K562 (cell line): Measurements from ENCODE around the gene CHN2. TPM values are rescaled to one million over a fixed set of nuclear protein-coding genes. Genes with fewer than 3 reads are reported as not detected.

Source experiments
- CBX5 ChIP-seq: IDR thresholded peaks from 2 replicates; pipeline ENCODE4 v1.6.1; 2014; ENCODE audit warnings: low read depth, borderline replicate concordance
- EGR1 ChIP-seq: fragments of 450-650 bp; conservative IDR thresholded peaks from 2 replicates; pipeline ENCODE4 v1.6.1; 2017; ENCODE audit warnings: mild to moderate bottlenecking
- ETS2 ChIP-seq: IDR thresholded peaks from 2 replicates; pipeline ENCODE4 v1.6.1; 2016; ENCODE audit warnings: borderline replicate concordance, missing genetic modification characterization, mild to moderate bottlenecking, moderate library complexity, missing compliant biosample characterization; ENCODE audit not compliant: poor library complexity, severe bottlenecking
- HNRNPLL ChIP-seq: fragments of 200-400 bp; formaldehyde crosslinking; IDR thresholded peaks from 2 replicates; pipeline ENCODE4 v1.6.1; 2017; ENCODE audit warnings: low read length, low read depth, mild to moderate bottlenecking; ENCODE audit not compliant: poor library complexity, severe bottlenecking
- MYNN ChIP-seq, 2 experiments: sonication (generic); formaldehyde crosslinking in 1 of 2; IDR thresholded peaks; 2 replicates each; pipeline versions ENCODE4 v1.5.0 to v1.6.1; 2016 to 2020; ENCODE audit warnings: antibody characterized with exemption in 1 of 2, missing genetic modification reagents in 1 of 2
- PRMT5 ChIP-seq: sonication (generic); formaldehyde crosslinking; IDR thresholded peaks from 2 replicates; pipeline ENCODE4 v1.5.0; 2020; ENCODE audit warnings: missing genetic modification reagents
- PYGO2 ChIP-seq: fragments of 450-650 bp; IDR thresholded peaks from 2 replicates; pipeline ENCODE4 v1.6.1; 2016; ENCODE audit warnings: mild to moderate bottlenecking, missing genetic modification characterization, moderate library complexity, missing compliant biosample characterization
- RERE ChIP-seq: sonication (generic); formaldehyde crosslinking; IDR thresholded peaks from 2 replicates; pipeline ENCODE4 v1.8.0; 2023; ENCODE audit warnings: missing genetic modification reagents, mild to moderate bottlenecking, borderline replicate concordance
- SMC3 ChIP-seq: conservative IDR thresholded peaks from 2 replicates; pipeline ENCODE4 v1.6.1; 2011; ENCODE audit warnings: low read depth, low read length, improper control_type of control experiment; ENCODE audit not compliant: insufficient read depth
- STAG1 ChIP-seq: sonication (generic); formaldehyde crosslinking; IDR thresholded peaks from 2 replicates; pipeline ENCODE4 v1.5.0; 2020; ENCODE audit warnings: missing genetic modification reagents, borderline replicate concordance
- USF1 ChIP-seq: sonication (generic); formaldehyde crosslinking; IDR thresholded peaks from 2 replicates; pipeline ENCODE4 v1.9.0; 2022; ENCODE audit warnings: mild to moderate bottlenecking, missing genetic modification reagents
- YY1 ChIP-seq, 3 experiments: IDR thresholded peaks; 2 replicates each; pipeline ENCODE4 v1.6.1; 2011; ENCODE audit warnings: low read length in 2 of 3, mild to moderate bottlenecking in 2 of 3, moderate library complexity in 2 of 3, borderline replicate concordance in 1 of 3, control low read depth in 1 of 3, low read depth in 1 of 3; ENCODE audit not compliant: insufficient read depth in 3 of 3, insufficient replicate concordance in 2 of 3, control insufficient read depth in 1 of 3, insufficient read length in 1 of 3; ENCODE audit errors: extremely low read depth in 1 of 3
- ZBTB12 ChIP-seq: fragments of 250-450 bp; sonication (Bioruptor Pico); IDR thresholded peaks from 2 replicates; pipeline ENCODE4 v1.4.0; 2020
- ZBTB49 ChIP-seq: sonication (generic); formaldehyde crosslinking; IDR thresholded peaks from 2 replicates; pipeline ENCODE4 v1.8.0; 2022; ENCODE audit warnings: missing genetic modification reagents, mild to moderate bottlenecking, borderline replicate concordance
- ZNF347 ChIP-seq: fragments of 450-650 bp; formaldehyde crosslinking; IDR thresholded peaks from 2 replicates; pipeline ENCODE4 v1.4.0; 2020; ENCODE audit warnings: low read depth, mild to moderate bottlenecking, moderate library complexity
- ZNF431 ChIP-seq: sonication (generic); formaldehyde crosslinking; IDR thresholded peaks from 2 replicates; pipeline ENCODE4 v1.8.0; 2022; ENCODE audit warnings: mild to moderate bottlenecking, missing genetic modification reagents
- ZNF436 ChIP-seq: fragments of 250-450, 450-650 bp; sonication (Bioruptor Pico); formaldehyde crosslinking; IDR thresholded peaks from 2 replicates; pipeline ENCODE4 v1.7.0; 2020; ENCODE audit warnings: mild to moderate bottlenecking
- ZNF589 ChIP-seq: fragments of 200-800 bp; sonication (Bioruptor generic); IDR thresholded peaks from 2 replicates; pipeline ENCODE4 v1.6.1; 2016; ENCODE audit warnings: low read depth, missing genetic modification characterization, missing compliant biosample characterization
- polyA plus RNA-seq, 8 experiments: library from polyadenylated mRNA; depleted of rRNA in 4 of 8; stranded (reverse) in 5 of 8; unstranded in 3 of 8; fragments of >200 nt; fragmentation: Nextera tagmentation in 2 of 8; fragmentation: Illumina TruSeq in 1 of 8; extraction: Ambion mirVana in 2 of 8; extraction: Trizol in 1 of 8; gene quantifications; 2 replicates each; pipeline versions ENCODE4 v1.2.1 to v1.2.3, GENCODE V29; 2011 to 2014; ENCODE audit warnings: inconsistent platforms in 1 of 8, missing spikeins in 1 of 8
- total RNA-seq, 7 experiments: library from RNA; depleted of rRNA in 6 of 7; stranded (reverse); fragments of >200 nt in 6 of 7; fragmentation: Illumina TruSeq in 2 of 7; extraction: Trizol in 2 of 7; gene quantifications; 2 replicates each; pipeline versions ENCODE4 v1.2.1 to v1.2.3, GENCODE V29; 2011 to 2021; ENCODE audit warnings: low replicate concordance in 1 of 7

CHN2 gene
- total and polyA plus RNA-seq, 9 of the 15 experiments (the other 6 are each of a cell fraction or from before 2014, with no cell fraction given) = 0.12 to 2.1 (median 0.31) TPM; not detected in 1

- TF ChIP-seq RERE (CRISPR knock-in tag) = no peak
- TF ChIP-seq USF1 (CRISPR knock-in tag) = no peak
- TF ChIP-seq ZBTB12 (CRISPR knock-in tag) = no peak
- no peak for TF ChIP-seq PYGO2 (tag)
- no peak for TF ChIP-seq MYNN (IDR thresholded peaks at IDR 0.05)
- TF ChIP-seq MYNN (CRISPR knock-in tag; IDR thresholded peaks at IDR 0.05) = no peak
- TF ChIP-seq ZNF347 = no peak
- no peak for TF ChIP-seq CBX5
- TF ChIP-seq STAG1 (CRISPR knock-in tag) = no peak
- no peak for TF ChIP-seq PRMT5
- TF ChIP-seq ZNF589 (CRISPR knock-in tag) = no peak
- no peak for TF ChIP-seq ZBTB49 (CRISPR knock-in tag)
- TF ChIP-seq SMC3 = no peak
- no peak for TF ChIP-seq ZNF436 (CRISPR knock-in tag)
- 0 out of 2 replicates have a peak, but pooled peaks have one; percentile 12 for TF ChIP-seq EGR1
- TF ChIP-seq ETS2 (tag) = no peak
- no peak for TF ChIP-seq YY1 (IDR thresholded peaks at IDR 0.05; ENCODE audit: borderline replicate concordance in 1 of 3, control insufficient read depth in 1 of 3, extremely low read depth in 1 of 3, insufficient read depth in 3 of 3, insufficient read length in 1 of 3, insufficient replicate concordance in 2 of 3, low read depth in 1 of 3, low read length in 2 of 3)
- peak; percentile 32; the same call in 1 of the 2 replicates for TF ChIP-seq ZNF431 (CRISPR knock-in tag)
- no peak for TF ChIP-seq HNRNPLL
Measured at GRCh38 chr7:29170781-29171180, 23.8 kb upstream of the CHN2 start (continued).
